Effector memory CD8-positive, alpha-beta T cell (primary cell): ENCODE results near the gene AKR7A2.
"Not testable (repeated sequence)": the region's sequence is repeated elsewhere in the genome, so short reads cannot be mapped to it uniquely, and the experiment has no call there.

Source experiments
- ATAC-seq: fragments of 150-1000 bp; cut with Tn5 transposase; replicated peaks from 2 replicates; pipeline ENCODE4 v1.10.0; 2021; ENCODE audit warnings: mild to moderate bottlenecking, moderate library complexity
- DNase-seq, 3 experiments: peaks; one replicate each; pipeline ENCODE4 v3.0.0; 2021
- H3K27ac Mint-ChIP-seq, 2 donors: one replicate each; pipeline ENCODE4 v1.8.0; 2022; ENCODE audit warnings: mild to moderate bottlenecking in 2 of 2, mixed read lengths in 2 of 2, moderate library complexity in 2 of 2
- H3K27me3 Mint-ChIP-seq, 2 donors: one replicate each; pipeline ENCODE4 v1.8.0; 2022; ENCODE audit warnings: mixed read lengths in 2 of 2
- H3K36me3 Mint-ChIP-seq: one replicate; pipeline ENCODE4 v1.8.0; 2022; ENCODE audit warnings: mild to moderate bottlenecking, moderate library complexity, mixed read lengths; ENCODE audit not compliant: insufficient read depth
- H3K4me1 Mint-ChIP-seq, 2 donors: one replicate each; pipeline ENCODE4 v1.8.0; 2022; ENCODE audit warnings: low read depth in 2 of 2, mixed read lengths in 2 of 2
- H3K4me3 Mint-ChIP-seq, 2 donors: one replicate each; pipeline ENCODE4 v1.8.0; 2022; ENCODE audit warnings: mild to moderate bottlenecking in 2 of 2, mixed read lengths in 2 of 2, moderate library complexity in 2 of 2
- H3K9me3 Mint-ChIP-seq, 2 donors: one replicate each; pipeline ENCODE4 v1.8.0; 2022; ENCODE audit warnings: mixed read lengths in 2 of 2

The AKR7A2 gene

DNA sequence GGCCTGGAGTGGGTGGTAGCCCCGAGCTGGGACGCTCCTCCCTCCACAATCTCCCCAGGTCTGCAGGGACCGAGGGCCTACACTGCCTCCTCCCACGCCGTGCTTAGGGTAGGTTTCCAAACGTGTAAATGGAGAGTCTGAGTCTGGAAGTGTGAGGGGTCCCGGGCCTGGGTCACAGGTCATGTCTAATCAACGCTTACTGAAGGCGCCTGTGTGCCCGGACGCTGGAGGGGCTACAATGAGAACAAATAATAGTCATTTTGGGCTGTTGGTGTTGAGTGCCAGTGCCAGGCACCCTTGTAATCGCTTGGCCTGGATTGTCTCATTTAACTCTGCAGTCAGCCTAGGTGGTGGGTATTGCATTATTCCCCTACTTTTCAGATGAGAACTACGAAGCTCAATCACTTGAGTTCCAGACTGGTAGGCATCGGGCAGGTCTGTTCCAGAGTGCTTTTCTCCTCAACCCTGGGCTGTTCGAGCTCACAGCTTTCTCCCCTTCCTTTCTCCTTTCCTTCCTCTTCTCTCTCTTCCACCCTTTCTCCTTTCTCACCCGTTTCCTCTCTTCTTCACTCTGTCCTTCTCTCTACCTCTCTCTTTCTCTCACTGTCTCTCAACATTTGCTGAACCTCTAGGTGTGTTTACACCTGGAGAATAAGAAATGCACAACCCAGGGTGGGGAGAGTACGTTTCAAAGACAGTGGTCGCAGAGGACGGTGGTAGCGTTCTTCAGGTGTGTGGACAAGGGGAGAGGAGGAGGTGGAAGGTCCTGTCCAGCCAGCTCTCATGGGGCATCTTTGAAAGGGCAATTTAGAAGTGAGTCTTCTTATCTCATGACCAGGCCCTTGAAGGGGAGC is 1.1 kb upstream of the AKR7A2 start:
- no peak for DNase-seq

DNA sequence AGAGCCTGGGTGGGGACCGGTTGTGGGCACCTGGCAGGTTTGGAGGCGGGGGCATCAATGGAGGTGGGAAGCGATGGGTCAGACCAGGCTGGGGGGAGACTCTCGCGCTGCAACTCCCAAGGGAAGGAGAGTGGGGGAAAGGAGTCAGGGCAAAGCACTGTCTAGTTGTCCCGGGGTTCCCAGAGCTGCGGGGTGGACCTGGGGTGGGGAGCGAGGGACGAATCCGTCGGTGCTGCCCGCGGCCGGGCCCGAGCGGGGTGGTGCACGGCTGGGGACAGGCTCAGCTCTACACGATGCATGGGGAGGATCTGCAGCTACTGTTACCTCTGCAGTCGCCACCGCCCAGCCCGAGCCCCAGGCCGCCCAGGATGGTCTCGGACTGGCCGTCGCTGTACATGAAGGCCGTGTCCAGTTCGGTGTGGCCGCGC is 427 bp downstream of the AKR7A2 start:
- H3K9me3 Mint-ChIP-seq = no peaks in the 10 kb centered on the region
- H3K36me3 Mint-ChIP-seq = peaks cover 29% of the 10 kb centered on the region
- H3K27me3 Mint-ChIP-seq = no peaks in the 10 kb centered on the region
- peak; percentile 20 for ATAC-seq
- H3K4me1 Mint-ChIP-seq = peaks cover 28 to 40% of the 10 kb centered on the region in 2 donors
- no peak for DNase-seq
- H3K27ac Mint-ChIP-seq = peak overlapping the region; percentile 27 to 67
- peak overlapping the region; percentile 86 to 90 for H3K4me3 Mint-ChIP-seq

More for the DNA sequence above, 1.1 kb upstream of the AKR7A2 start:
- peak; percentile 16 for ATAC-seq
- peaks cover 29 to 44% of the 10 kb centered on the region in 2 donors for H3K4me1 Mint-ChIP-seq
- H3K27me3 Mint-ChIP-seq = no peaks in the 10 kb centered on the region
- H3K4me3 Mint-ChIP-seq = peak overlapping the region; percentile 86 to 90
- H3K36me3 Mint-ChIP-seq = peaks cover 38% of the 10 kb centered on the region
- no peaks in the 10 kb centered on the region for H3K9me3 Mint-ChIP-seq
- peak overlapping the region; percentile 5 to 56 for H3K27ac Mint-ChIP-seq

DNA sequence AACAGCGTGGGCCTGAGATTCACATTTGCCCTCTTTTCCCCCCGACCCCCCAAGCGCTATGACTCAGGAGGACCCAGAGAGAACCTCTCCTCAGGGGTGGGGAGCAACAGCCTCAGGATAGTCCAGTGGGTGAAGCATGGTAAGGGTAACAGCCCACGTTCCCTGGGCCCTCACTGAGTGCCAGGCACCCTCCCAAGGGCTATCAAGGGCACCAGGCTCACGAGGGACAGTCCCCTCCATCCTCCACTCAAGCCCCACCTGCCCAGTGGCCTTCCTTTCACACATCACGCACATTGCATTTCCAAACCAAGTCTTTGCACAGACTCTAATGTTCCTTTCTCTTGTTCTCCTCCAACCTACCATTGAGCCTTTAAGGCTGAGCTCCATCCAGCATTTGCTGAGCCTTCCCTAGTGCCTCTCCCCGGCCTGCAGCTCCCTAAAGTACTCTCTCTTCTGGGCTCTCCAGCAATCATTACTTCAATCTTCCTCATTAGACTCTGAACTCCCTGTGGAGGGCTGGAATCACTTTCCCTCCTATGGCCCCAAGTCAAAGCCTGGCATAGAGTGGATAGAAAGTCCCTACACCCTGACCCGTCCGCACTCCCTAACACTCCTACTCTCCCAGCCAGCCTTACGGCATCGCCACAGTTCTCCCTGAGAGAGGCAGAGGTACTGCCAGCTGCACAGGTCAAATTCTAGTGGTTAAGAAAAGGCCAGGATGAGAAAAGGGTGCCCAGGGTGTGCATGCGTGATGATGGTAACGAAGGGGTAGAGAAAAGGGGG is 1.0 kb downstream of the AKR7A2 start:
- no peak for ATAC-seq
- Mint-ChIP-seq H3K36me3 (peaks cover 30% of the 10 kb centered on the region), H3K27ac (peak overlapping the region; percentile 27 to 67), H3K9me3 (no peaks in the 10 kb centered on the region), H3K4me3 (peak overlapping the region; percentile 86 to 90), H3K4me1 (peaks cover 23 to 34% of the 10 kb centered on the region in 2 donors), H3K27me3 (no peaks in the 10 kb centered on the region)
- DNase-seq = no peak

DNA sequence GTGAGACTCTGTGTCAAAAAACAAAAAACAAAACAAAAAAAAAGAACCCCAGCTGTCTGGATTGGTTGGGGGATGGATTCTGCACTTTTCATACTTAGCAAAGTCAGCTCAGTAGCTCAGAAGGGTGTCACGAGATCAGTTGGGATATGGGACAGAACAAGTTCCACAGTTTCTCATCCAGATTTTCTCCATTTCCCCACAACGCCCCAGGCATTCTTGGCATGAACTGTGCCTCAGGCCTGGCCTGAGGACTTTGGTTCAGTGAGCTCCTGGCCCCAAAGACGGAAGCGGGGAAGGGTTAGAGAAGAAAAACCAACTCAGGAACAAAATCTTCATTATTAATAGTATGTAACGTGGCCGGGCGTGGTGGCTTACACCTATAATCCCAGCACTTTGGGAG is 1.9 kb downstream of the AKR7A2 start:
- peaks cover 30% of the 10 kb centered on the region for H3K36me3 Mint-ChIP-seq
- H3K4me3 Mint-ChIP-seq = peak overlapping the region; percentile 86 to 90
- peaks cover 18 to 30% of the 10 kb centered on the region in 2 donors for H3K4me1 Mint-ChIP-seq
- ATAC-seq (no peak), DNase-seq (no peak)
- peak overlapping the region in 1 of 2 donors; percentile 28 for H3K27ac Mint-ChIP-seq
- H3K9me3 Mint-ChIP-seq = no peaks in the 10 kb centered on the region
- H3K27me3 Mint-ChIP-seq = no peaks in the 10 kb centered on the region

DNA sequence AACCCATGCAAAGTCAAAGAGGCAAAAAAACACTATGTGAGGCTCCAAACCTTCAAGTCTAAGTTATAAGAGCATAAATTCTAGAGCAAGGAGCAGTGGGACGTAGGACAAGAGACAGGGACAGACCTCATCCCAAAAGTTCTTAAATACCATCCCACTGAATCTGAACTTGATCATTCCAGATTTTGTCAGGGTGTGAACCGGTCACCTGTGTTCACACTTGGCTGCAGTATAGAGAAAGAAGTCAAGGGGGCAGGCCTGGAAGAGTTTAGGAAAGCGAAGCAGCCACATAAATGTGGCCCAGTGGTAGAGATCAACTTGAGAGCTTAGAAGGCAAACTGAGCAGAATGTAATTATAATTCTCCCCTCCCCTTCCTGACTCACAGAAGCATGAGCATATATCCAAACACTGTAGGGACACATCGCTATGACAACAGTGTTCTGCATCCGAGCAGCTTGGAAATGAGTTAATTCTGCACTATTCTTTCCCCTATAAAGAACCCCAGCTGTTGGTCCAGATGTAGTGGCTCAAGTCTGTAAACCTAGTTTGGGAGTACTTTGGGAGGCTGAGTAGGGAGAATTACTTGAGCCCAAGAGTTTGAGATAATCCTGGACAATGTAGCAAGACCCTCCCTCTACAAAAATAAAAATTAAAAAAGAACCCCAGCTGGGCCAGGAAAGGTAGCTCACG is 2.7 kb downstream of the AKR7A2 start:
- peaks cover 37% of the 10 kb centered on the region for H3K36me3 Mint-ChIP-seq
- H3K27ac Mint-ChIP-seq = no peak overlapping the region
- H3K9me3 Mint-ChIP-seq = no peaks in the 10 kb centered on the region
- DNase-seq (no peak), ATAC-seq (no peak)
- H3K27me3 Mint-ChIP-seq = no peaks in the 10 kb centered on the region
- peaks cover 18 to 30% of the 10 kb centered on the region in 2 donors for H3K4me1 Mint-ChIP-seq
- H3K4me3 Mint-ChIP-seq = no peak overlapping the region

DNA sequence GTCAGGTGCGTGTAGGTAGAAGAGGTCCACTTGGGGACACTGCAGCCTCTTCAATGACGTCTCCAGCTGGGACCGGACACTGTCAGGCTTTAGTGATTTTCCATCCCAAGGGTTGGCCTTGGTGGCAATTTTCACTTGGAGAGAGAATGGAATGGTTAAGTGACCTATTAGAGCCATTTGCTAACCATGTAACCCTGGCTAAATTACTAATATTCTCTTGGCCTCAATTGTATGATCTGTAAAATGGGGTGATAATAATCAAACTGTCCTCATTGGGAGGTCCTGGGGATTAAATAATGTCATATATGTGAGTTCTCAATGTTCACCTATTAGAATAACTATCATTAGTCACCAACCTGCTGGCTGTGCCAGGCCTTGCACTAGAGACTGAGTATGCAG is 3.4 kb downstream of the AKR7A2 start:
- DNase-seq (no peak), ATAC-seq (no peak)
- Mint-ChIP-seq H3K4me3 (no peak overlapping the region), H3K27ac (no peak overlapping the region), H3K27me3 (no peaks in the 10 kb centered on the region), H3K9me3 (no peaks in the 10 kb centered on the region), H3K36me3 (peaks cover 34% of the 10 kb centered on the region), H3K4me1 (peaks cover 18 to 28% of the 10 kb centered on the region in 2 donors)

DNA sequence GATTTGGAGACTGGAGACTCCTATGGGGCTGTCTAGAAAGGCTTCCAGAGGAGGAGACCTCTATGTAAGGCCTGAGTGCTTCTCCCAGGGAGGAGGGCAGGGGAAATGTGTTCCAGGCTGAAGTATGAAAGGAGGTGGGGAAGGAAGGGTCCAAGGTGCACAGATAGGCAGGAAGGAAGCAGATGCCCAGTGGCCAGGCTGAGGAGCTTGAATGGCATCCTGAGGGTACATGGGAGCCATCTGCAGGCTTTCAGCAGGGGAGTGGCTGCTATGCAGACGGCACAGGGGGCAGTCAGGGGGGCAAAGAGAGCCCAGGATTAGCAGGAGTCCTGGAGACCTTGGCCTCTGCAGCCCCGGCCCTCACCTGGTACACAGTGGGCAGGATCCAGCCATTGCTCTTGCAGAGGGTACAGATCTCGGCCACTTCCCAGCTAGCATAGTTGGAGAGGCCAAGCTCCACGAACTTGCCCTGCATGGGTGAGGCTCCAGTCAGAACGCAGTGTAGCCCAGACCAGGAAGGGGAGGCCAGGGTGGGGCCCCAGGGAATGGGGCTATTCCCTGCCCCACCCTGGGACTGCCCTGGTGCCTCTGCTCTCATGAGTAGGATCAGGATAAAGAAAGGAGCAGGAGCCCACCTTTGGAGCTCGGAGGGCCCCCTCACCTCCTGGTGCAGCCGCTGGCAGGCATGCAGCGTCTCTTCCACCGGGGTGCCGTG is 4.0 kb downstream of the AKR7A2 start:
- peaks cover 12 to 22% of the 10 kb centered on the region in 2 donors for H3K4me1 Mint-ChIP-seq
- no peaks in the 10 kb centered on the region for H3K9me3 Mint-ChIP-seq
- H3K27ac Mint-ChIP-seq = peak overlapping the region in 1 of 2 donors; percentile 9
- DNase-seq (no peak), ATAC-seq (no peak)
- no peak overlapping the region for H3K4me3 Mint-ChIP-seq
- no peaks in the 10 kb centered on the region for H3K27me3 Mint-ChIP-seq
- peaks cover 36% of the 10 kb centered on the region for H3K36me3 Mint-ChIP-seq

DNA sequence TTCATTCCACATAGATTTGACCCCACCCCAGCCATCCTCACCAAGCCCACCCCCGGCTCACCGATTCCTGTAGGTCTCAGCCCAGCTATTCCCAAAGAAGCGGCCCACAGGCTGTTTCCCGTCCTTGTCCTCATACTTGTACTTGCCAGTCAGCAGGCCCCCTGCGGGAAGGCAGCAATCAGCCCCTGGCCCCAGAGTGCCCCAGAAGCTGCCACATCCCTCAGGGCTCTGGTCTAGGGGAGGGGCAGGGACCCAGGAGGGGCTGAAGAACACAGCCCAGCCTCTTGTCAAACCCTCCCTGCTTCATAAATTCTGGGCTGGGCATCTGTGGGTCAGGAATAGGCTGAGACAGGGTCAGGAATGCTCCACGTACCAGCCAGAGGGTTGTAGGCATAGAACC is 5.0 kb downstream of the AKR7A2 start:
- no peaks in the 10 kb centered on the region for H3K27me3 Mint-ChIP-seq
- H3K9me3 Mint-ChIP-seq = no peaks in the 10 kb centered on the region
- H3K4me3 Mint-ChIP-seq = no peak overlapping the region
- ATAC-seq (no peak), DNase-seq (no peak)
- no peak overlapping the region for H3K27ac Mint-ChIP-seq
- peaks cover 34% of the 10 kb centered on the region for H3K36me3 Mint-ChIP-seq
- H3K4me1 Mint-ChIP-seq = peaks cover 12 to 18% of the 10 kb centered on the region in 2 donors

DNA sequence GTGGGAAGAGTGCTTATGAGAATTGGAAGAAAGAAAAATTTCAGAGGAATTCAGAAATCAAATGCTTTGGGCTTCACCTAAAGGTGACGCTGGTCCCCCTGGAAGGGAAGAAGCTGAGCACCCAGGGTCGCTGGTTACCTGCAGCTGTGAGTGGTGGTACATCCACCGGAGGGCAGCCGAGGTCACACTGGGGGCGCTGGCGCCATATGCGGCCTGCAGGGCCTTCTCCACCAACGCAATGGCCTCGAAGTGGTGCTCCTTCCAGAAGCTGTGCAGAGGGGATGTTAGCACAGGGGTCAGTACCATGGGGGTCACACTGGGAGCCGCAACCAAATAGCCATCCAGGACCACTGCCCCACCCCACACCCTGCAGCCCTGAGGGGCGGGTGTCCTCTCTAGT is 6.1 kb downstream of the AKR7A2 start:
- Mint-ChIP-seq H3K4me3 (no peak overlapping the region), H3K27ac (no peak overlapping the region), H3K27me3 (no peaks in the 10 kb centered on the region), H3K36me3 (peaks cover 30% of the 10 kb centered on the region), H3K4me1 (peaks cover 7 to 12% of the 10 kb centered on the region in 2 donors), H3K9me3 (no peaks in the 10 kb centered on the region)
- DNase-seq = no peak
- no peak for ATAC-seq

DNA sequence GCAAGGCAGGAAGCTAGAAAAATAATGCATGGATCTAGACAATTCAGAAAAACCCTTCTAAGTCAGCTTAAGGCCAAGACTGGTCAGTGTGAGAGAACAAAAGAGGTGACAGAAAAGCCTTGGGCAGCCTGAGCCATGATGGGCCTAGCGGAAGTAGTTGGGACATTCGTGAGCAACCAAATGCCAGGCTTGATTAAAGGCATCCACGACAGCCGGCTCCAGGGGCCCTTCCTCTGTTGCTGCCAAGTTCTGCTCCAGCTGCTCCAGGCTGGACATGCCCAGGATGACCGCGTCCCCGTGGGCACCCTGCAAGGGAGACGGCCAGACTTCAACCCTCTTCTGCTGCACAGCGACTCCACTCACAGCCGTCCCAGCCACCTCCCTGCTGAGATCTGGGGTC is 7.9 kb downstream of the AKR7A2 start:
- not testable (repeated sequence) for DNase-seq, H3K9me3 Mint-ChIP-seq, H3K27me3 Mint-ChIP-seq, ATAC-seq, H3K27ac Mint-ChIP-seq, H3K4me1 Mint-ChIP-seq, H3K4me3 Mint-ChIP-seq
- peaks cover 30% of the 10 kb centered on the region for H3K36me3 Mint-ChIP-seq

DNA sequence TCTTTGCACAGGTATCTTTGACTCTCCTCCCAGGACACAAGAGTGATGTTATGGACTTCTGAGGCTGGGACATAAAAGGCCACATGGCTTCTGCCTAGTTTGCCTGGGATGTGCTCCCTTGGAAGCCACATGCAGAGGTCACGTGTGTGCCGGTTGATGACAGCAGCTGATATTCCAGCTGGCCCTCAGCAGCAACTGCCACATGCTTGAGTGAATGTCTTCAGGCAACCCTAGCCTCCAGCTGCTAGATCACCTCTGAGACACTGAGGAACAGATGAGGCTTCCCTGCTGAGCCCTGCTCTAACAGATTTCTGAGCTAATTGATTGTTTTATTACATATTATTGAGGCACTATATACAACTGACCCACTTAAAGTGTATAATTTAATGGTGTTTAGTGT is 11.7 kb downstream of the AKR7A2 start:
- Mint-ChIP-seq H3K9me3 (peaks cover 0 to 6% of the 10 kb centered on the region in 2 donors), H3K27me3 (no peaks in the 10 kb centered on the region), H3K4me1 (no peaks in the 10 kb centered on the region), H3K27ac (no peak overlapping the region), H3K4me3 (no peak overlapping the region), H3K36me3 (peaks cover 20% of the 10 kb centered on the region)
- ATAC-seq (no peak), DNase-seq (no peak)

DNA sequence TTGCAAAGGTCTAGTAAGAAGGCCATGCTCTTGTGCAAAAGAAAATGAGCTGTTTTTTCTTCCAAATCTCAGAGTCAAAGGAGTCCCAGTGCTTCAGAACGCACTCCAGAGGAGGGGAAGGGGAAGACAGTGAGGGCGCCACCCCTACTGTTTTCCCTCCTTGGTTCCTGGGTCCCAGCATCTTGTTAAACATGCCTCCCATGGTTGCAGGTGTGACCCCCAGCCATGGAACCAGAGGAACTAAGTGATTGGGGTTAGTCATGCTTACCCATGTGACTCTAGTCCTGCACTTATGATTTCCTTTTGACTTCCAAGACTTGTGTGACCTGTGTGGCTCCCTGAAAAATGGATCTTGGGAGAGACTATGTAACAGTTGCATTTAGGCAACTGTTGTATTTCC is 17.3 kb downstream of the AKR7A2 start:
- peaks cover 4 to 19% of the 10 kb centered on the region in 2 donors for H3K9me3 Mint-ChIP-seq

DNA sequence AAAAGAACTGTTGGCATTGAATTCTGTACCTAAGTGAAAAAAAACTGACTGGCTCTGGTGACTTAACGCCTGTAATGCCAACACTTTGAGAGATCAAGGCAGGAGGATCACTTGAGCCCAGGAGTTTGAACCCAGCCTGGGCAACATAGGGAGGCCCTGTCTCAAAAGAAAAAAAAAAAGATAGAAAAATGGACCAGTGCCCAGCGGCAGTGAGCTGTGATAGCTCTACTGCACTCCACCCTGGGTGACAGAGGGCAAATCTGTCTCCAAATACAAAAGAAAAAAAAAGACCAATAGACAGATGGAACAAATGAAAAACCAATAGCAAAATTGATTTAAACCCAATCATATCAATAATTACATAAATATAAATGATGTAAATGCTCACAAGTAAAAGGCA is 22.7 kb downstream of the AKR7A2 start:
- Mint-ChIP-seq H3K4me3 (peak overlapping the region; percentile 29 to 68), H3K9me3 (peaks cover 1 to 4% of the 10 kb centered on the region in 2 donors), H3K27ac (no peak overlapping the region), H3K4me1 (peaks cover 4 to 8% of the 10 kb centered on the region in 2 donors), H3K36me3 (peaks cover 4% of the 10 kb centered on the region), H3K27me3 (peaks cover 8 to 9% of the 10 kb centered on the region in 2 donors)
- ATAC-seq (no peak), DNase-seq (no peak)

More for the DNA sequence above, 17.3 kb downstream of the AKR7A2 start:
- DNase-seq = no peak
- H3K36me3 Mint-ChIP-seq = no peaks in the 10 kb centered on the region
- no peaks in the 10 kb centered on the region for H3K27me3 Mint-ChIP-seq
- H3K4me1 Mint-ChIP-seq = no peaks in the 10 kb centered on the region
- ATAC-seq = no peak
- no peak overlapping the region for H3K27ac Mint-ChIP-seq
- H3K4me3 Mint-ChIP-seq = no peak overlapping the region
